H1 (cell line): ENCODE results near the gene WDR4. TPM values are rescaled to one million over a fixed set of nuclear protein-coding genes. Genes with fewer than 3 reads are reported as not detected.

Source experiments
- CTCF ChIA-PET: fragments of 300-600 bp; sonication (Branson Sonifier 250); formaldehyde crosslinking; loops from one replicate; lab custom pipeline; 2021; ENCODE audit not compliant: partially characterized antibody; lab: Charles Lee
- POLR2A ChIA-PET: fragments of 300-600 bp; sonication (Branson Sonifier 250); formaldehyde crosslinking; loops from one replicate; lab custom pipeline; 2021; ENCODE audit warnings: inconsistent platforms; ENCODE audit not compliant: partially characterized antibody; lab: Charles Lee
- DNase-seq, 2 experiments: peaks; one replicate each; pipeline versions ENCODE4 v3.0.0 to v3.0.0-alpha.2; 2010 to 2022; ENCODE audit warnings: low spot score in 2 of 2, low read depth in 1 of 2, mixed read lengths in 1 of 2
- FAIRE-seq: peaks from 2 replicates; lab custom pipeline; 2011; peaks lifted over from hg19 to GRCh38; lab: Jason Lieb, UNC
- H2AFZ ChIP-seq: 2 replicates; pipeline ENCODE4 v1.8.1; 2012; ENCODE audit warnings: low read length, inconsistent platforms
- H2AK5ac ChIP-seq: 2 replicates; pipeline ENCODE4 v1.6.1; 2013; ENCODE audit warnings: low read depth, low read length
- H2BK120ac ChIP-seq: replicated peaks from 2 replicates; pipeline ENCODE3; 2013; ENCODE audit warnings: low read depth, low read length, inconsistent platforms
- H2BK12ac ChIP-seq: 2 replicates; pipeline ENCODE4 v1.6.1; 2013; ENCODE audit warnings: low read depth, low read length
- H2BK15ac ChIP-seq: 2 replicates; pipeline ENCODE4 v1.6.1; 2013; ENCODE audit warnings: low read length
- H2BK20ac ChIP-seq: 2 replicates; pipeline ENCODE4 v1.6.1; 2013; ENCODE audit warnings: low read length
- H2BK5ac ChIP-seq: 2 replicates; pipeline ENCODE4 v1.6.1; 2013; ENCODE audit warnings: low read depth, low read length
- H3K14ac ChIP-seq: 2 replicates; pipeline ENCODE4 v1.6.1; 2013; ENCODE audit warnings: inconsistent platforms; ENCODE audit not compliant: insufficient read length
- H3K18ac ChIP-seq: 2 replicates; pipeline ENCODE4 v1.6.1; 2013; ENCODE audit warnings: low read length; ENCODE audit errors: extremely low read depth
- H3K23ac ChIP-seq: 2 replicates; pipeline ENCODE4 v1.6.1; 2013; ENCODE audit warnings: inconsistent platforms; ENCODE audit not compliant: insufficient read length
- H3K23me2 ChIP-seq: 2 replicates; pipeline ENCODE4 v1.6.1; 2013; ENCODE audit warnings: low read depth, low read length
- H3K27ac ChIP-seq: 2 replicates; pipeline ENCODE4 v1.6.1; 2011; ENCODE audit warnings: low read depth, low read length, inconsistent platforms
- H3K27me3 ChIP-seq, 4 experiments: replicated peaks in 1 of 4; 1 replicate in 1 of 4; 2 replicates in 3 of 4; pipeline versions ENCODE4 v1.6.1 to v1.8.1; 2011 to 2013; ENCODE audit warnings: low read length in 3 of 4, mild to moderate bottlenecking in 3 of 4, inconsistent platforms in 2 of 4, mixed read lengths in 2 of 4, moderate library complexity in 1 of 4; ENCODE audit not compliant: control insufficient read depth in 3 of 4, insufficient read depth in 3 of 4; ENCODE audit errors: extremely low read depth in 1 of 4
- H3K36me3 ChIP-seq, 4 experiments: 2 replicates each; pipeline versions ENCODE4 v1.6.1 to v1.8.1; 2011 to 2013; ENCODE audit warnings: mild to moderate bottlenecking in 4 of 4, low read length in 3 of 4, moderate library complexity in 2 of 4, control low read depth in 1 of 4, inconsistent platforms in 1 of 4; ENCODE audit not compliant: insufficient read depth in 4 of 4, control insufficient read depth in 2 of 4
- H3K4ac ChIP-seq: replicated peaks from 2 replicates; pipeline ENCODE3; 2013; ENCODE audit warnings: low read length, low read depth, mixed read lengths, inconsistent platforms; ENCODE audit not compliant: insufficient read length
- H3K4me1 ChIP-seq, 4 experiments: replicated peaks in 1 of 4; 1 replicate in 1 of 4; 2 replicates in 3 of 4; pipeline versions ENCODE4 v1.6.1 to v1.8.1; 2011 to 2013; ENCODE audit warnings: low read length in 3 of 4, inconsistent platforms in 2 of 4, mixed read lengths in 1 of 4; ENCODE audit not compliant: insufficient read depth in 4 of 4, control insufficient read depth in 3 of 4
- H3K4me2 ChIP-seq, 2 experiments: 2 replicates each; pipeline versions ENCODE4 v1.6.1 to v1.8.1; 2011 to 2013; ENCODE audit warnings: low read depth in 2 of 2, low read length in 2 of 2, control low read depth in 1 of 2, inconsistent platforms in 1 of 2, mild to moderate bottlenecking in 1 of 2; ENCODE audit not compliant: insufficient read depth in 1 of 2
- H3K4me3 ChIP-seq, 4 experiments: fragments of 200-600, 300-600 bp in 1 of 4; sonication (generic), shearing (Covaris generic), sonication (Bioruptor Twin) in 1 of 4; 2 replicates each; pipeline versions ENCODE4 v1.5.1 to v1.8.1; 2011 to 2016; ENCODE audit warnings: low read length in 4 of 4, low read depth in 3 of 4, control low read depth in 2 of 4, inconsistent platforms in 2 of 4, mild to moderate bottlenecking in 2 of 4, mixed read lengths in 1 of 4, moderate library complexity in 1 of 4; ENCODE audit not compliant: insufficient read depth in 2 of 4; ENCODE audit errors: extremely low read depth in 1 of 4
- H3K56ac ChIP-seq: replicated peaks from 2 replicates; pipeline ENCODE3; 2013; ENCODE audit warnings: low read depth, mild to moderate bottlenecking, mixed read lengths, low read length, inconsistent platforms; ENCODE audit not compliant: insufficient read length
- H3K79me1 ChIP-seq: 2 replicates; pipeline ENCODE4 v1.6.1; 2013; ENCODE audit warnings: low read depth, low read length, control low read depth
- H3K79me2 ChIP-seq, 2 experiments: 2 replicates each; pipeline versions ENCODE4 v1.6.1 to v1.8.1; 2012 to 2013; ENCODE audit warnings: low read length in 2 of 2, mild to moderate bottlenecking in 2 of 2, inconsistent platforms in 1 of 2; ENCODE audit not compliant: insufficient read depth in 2 of 2, control insufficient read depth in 1 of 2
- H3K9ac ChIP-seq, 4 experiments: replicated peaks in 1 of 4; 1 replicate in 1 of 4; 2 replicates in 3 of 4; pipeline versions ENCODE4 v1.6.1 to v1.8.1; 2011 to 2013; ENCODE audit warnings: low read depth in 3 of 4, low read length in 3 of 4, control low read depth in 2 of 4, mild to moderate bottlenecking in 2 of 4, moderate library complexity in 2 of 4, inconsistent platforms in 1 of 4; ENCODE audit errors: extremely low read depth in 1 of 4
- H3K9me3 ChIP-seq, 2 experiments: 2 replicates each; pipeline versions ENCODE4 v1.6.1 to v1.8.1; 2012 to 2013; ENCODE audit warnings: mild to moderate bottlenecking in 2 of 2, moderate library complexity in 2 of 2, control low read depth in 1 of 2, inconsistent platforms in 1 of 2, low read depth in 1 of 2, low read length in 1 of 2, mixed read lengths in 1 of 2; ENCODE audit not compliant: insufficient read depth in 2 of 2
- H4K20me1 ChIP-seq, 2 experiments: replicated peaks in 1 of 2; 2 replicates each; pipeline versions ENCODE3 to v1.8.1; 2011 to 2013; ENCODE audit warnings: inconsistent platforms in 2 of 2, low read length in 2 of 2, mild to moderate bottlenecking in 1 of 2; ENCODE audit not compliant: insufficient read depth in 2 of 2, control insufficient read depth in 1 of 2
- H4K5ac ChIP-seq: 2 replicates; pipeline ENCODE4 v1.6.1; 2013; ENCODE audit warnings: low read length, low read depth, mixed read lengths, inconsistent platforms; ENCODE audit not compliant: insufficient read length
- H4K8ac ChIP-seq: 2 replicates; pipeline ENCODE4 v1.8.0; 2013; ENCODE audit warnings: mild to moderate bottlenecking, moderate library complexity, low read length, inconsistent platforms; ENCODE audit not compliant: insufficient read depth; ENCODE audit errors: extremely low read depth
- H4K91ac ChIP-seq: replicated peaks from 2 replicates; pipeline ENCODE3; 2013; ENCODE audit warnings: low read length, mixed read lengths, inconsistent platforms; ENCODE audit not compliant: insufficient read length
- BRCA1 ChIP-seq: IDR thresholded peaks from 2 replicates; pipeline ENCODE4 v1.6.1; 2012; ENCODE audit warnings: low read depth, low read length, improper control_type of control experiment
- CTBP2 ChIP-seq: IDR thresholded peaks from 2 replicates; pipeline ENCODE4 v1.7.0; 2011; ENCODE audit warnings: borderline replicate concordance, mild to moderate bottlenecking, moderate library complexity, mixed read lengths, low read length; ENCODE audit not compliant: insufficient read depth, insufficient read length
- POLR2A ChIP-seq, 2 experiments: IDR thresholded peaks; 1 replicate in 1 of 2; 2 replicates in 1 of 2; pipeline ENCODE4 v1.6.1; 2011; ENCODE audit warnings: low read depth in 2 of 2, low read length in 2 of 2, mild to moderate bottlenecking in 2 of 2; ENCODE audit errors: control extremely low read depth in 1 of 2
- SIN3A ChIP-seq, 2 experiments: IDR thresholded peaks in 1 of 2; conservative IDR thresholded peaks in 1 of 2; 2 replicates each; pipeline ENCODE4 v1.6.1; 2011 to 2012; ENCODE audit warnings: low read length in 2 of 2, improper control_type of control experiment in 1 of 2, low read depth in 1 of 2, mild to moderate bottlenecking in 1 of 2
- SP1 ChIP-seq: IDR thresholded peaks from 2 replicates; pipeline ENCODE4 v1.6.1; 2011; ENCODE audit warnings: low read depth, low read length
- TAF1 ChIP-seq: IDR thresholded peaks from 2 replicates; pipeline ENCODE4 v1.6.1; 2011; ENCODE audit warnings: mild to moderate bottlenecking, low read depth, low read length
- WGBS, 2 experiments: shearing (Covaris generic) in 1 of 2; methylation state at CpG; one replicate each; pipeline versions ENCODE4 v1.1.6 to v1.1.7; 2013 to 2015; ENCODE audit warnings: low lambda C conversion rate in 2 of 2, mixed read lengths in 2 of 2, inconsistent platforms in 1 of 2, low coverage in 1 of 2, missing lambda C conversion rate in 1 of 2; ENCODE audit not compliant: insufficient replicate concordance in 2 of 2, insufficient coverage in 1 of 2, insufficient read length in 1 of 2; ENCODE audit errors: extremely low coverage in 1 of 2, missing lambda C conversion rate in 1 of 2; 5-methylcytosine and 5-hydroxymethylcytosine counted together
- polyA plus RNA-seq, 7 experiments: library from polyadenylated mRNA; depleted of rRNA in 3 of 7; stranded (reverse) in 5 of 7; unstranded in 2 of 7; fragments of >200 nt in 5 of 7; fragments of 200-250 nt in 2 of 7; gene quantifications; 1 replicate in 5 of 7; 2 replicates in 1 of 7; 4 replicates in 1 of 7; pipeline versions ENCODE4 v1.2.1 to v1.2.3, GENCODE V29; 2011 to 2013; ENCODE audit warnings: missing spikeins in 2 of 7, mixed read lengths in 2 of 7
- total RNA-seq: library from RNA; stranded (reverse); fragmentation: NEBNext Ultra II Directional; extraction: Animal tissue kit (Norgen Biotek cat#: 25700); gene quantifications from 2 replicates; pipeline ENCODE4 v1.2.1, GENCODE V29; 2021

The WDR4 gene
- total and polyA plus RNA-seq, 2 of the 8 experiments (the other 6 are each of a cell fraction or from before 2014, with no cell fraction given): 28.9 to 47.8 TPM

GRCh38 chr21:42852925-42853570, 26.3 kb downstream of the WDR4 start:
- Histone ChIP-seq H3K4me1 (no peaks in the 10 kb centered on the region), H4K20me1 (peaks cover 10 to 39% of the 10 kb centered on the region in 2 experiments), H3K79me1 (peaks cover 11% of the 10 kb centered on the region; the same call in 1 of the 2 replicates), H2BK12ac (no peak overlapping the region), H2AK5ac (no peak overlapping the region), H3K4me2 (no peak overlapping the region), H3K18ac (no peak overlapping the region), H3K79me2 (peaks cover 0 to 20% of the 10 kb centered on the region in 2 experiments; a peak in 2 of 4 replicates), H3K23ac (no peak overlapping the region), H2BK20ac (no peak overlapping the region), H3K56ac (no peak overlapping the region), H2BK5ac (no peak overlapping the region), H3K4me3 (no peak overlapping the region), H4K91ac (no peak overlapping the region), H3K9me3 (no peaks in the 10 kb centered on the region), H3K9ac (no peak overlapping the region), H3K23me2 (no peaks in the 10 kb centered on the region), H2BK120ac (no peak overlapping the region), H4K5ac (no peak overlapping the region), H3K27ac (no peak overlapping the region), H4K8ac (no peak overlapping the region; the same call in 1 of the 2 replicates), H2BK15ac (no peak overlapping the region), H3K14ac (no peak overlapping the region), H2AFZ (no peak overlapping the region), H3K27me3 (no peaks in the 10 kb centered on the region), H3K4ac (no peak overlapping the region), H3K36me3 (peaks cover 40 to 87% (median 67%) of the 10 kb centered on the region in 4 experiments; a peak in 7 of 8 replicates)
- CTCF ChIA-PET: interaction anchor here (0.5 to 1.9 kb wide), 2 partner anchors 9 to 24 kb away, joined by 4 to 7 read pairs; no protein-coding TSS in a partner anchor
- no peak for FAIRE-seq
- DNase-seq: no peak
- TF ChIP-seq SP1 (no peak), CTBP2 (no peak), TAF1 (no peak), SIN3A (conservative IDR thresholded peaks at IDR 0.05 in 1 of 2, IDR thresholded peaks at IDR 0.05 in 1 of 2; ENCODE audit: low read depth in 1 of 2, low read length in 2 of 2) (no peak), BRCA1 (no peak), POLR2A (IDR thresholded peaks at IDR 0.05; ENCODE audit: control extremely low read depth in 1 of 2, low read depth in 2 of 2, low read length in 2 of 2) (no peak)
- 87% methylated on average over 20 of the region's 20 CpGs; no CpG with 5 or more reads in 1 of the 2 experiments for WGBS, 2 experiments
- POLR2A ChIA-PET: interaction anchor here (0.7 to 4.2 kb wide), 6 partner anchors 9 to 217 kb away, joined by 3 to 21 read pairs (median 6); no protein-coding TSS in a partner anchor
